GM23248 (cell line): ENCODE measurements around the gene FOXRED1. TPM values are rescaled to one million over a fixed set of nuclear protein-coding genes. Genes with fewer than 3 reads are reported as not detected.

Experiments
- DNase-seq: peaks from one replicate; pipeline ENCODE4 v3.0.0-alpha.2; 2015
- H2AFZ ChIP-seq: fragments of 200-600 bp; sonication (generic); 2 replicates; pipeline ENCODE4 v1.6.1; 2016; ENCODE audit warnings: antibody characterized with exemption
- H3F3A ChIP-seq: fragments of 200-600 bp; sonication (generic); 2 replicates; pipeline ENCODE4 v1.6.1; 2016; ENCODE audit warnings: mild to moderate bottlenecking, antibody characterized with exemption, mixed run types; ENCODE audit not compliant: insufficient read depth
- H3K27ac ChIP-seq: fragments of 200-600 bp; sonication (generic); 2 replicates; pipeline ENCODE4 v1.5.1; 2016; ENCODE audit warnings: mild to moderate bottlenecking
- H3K27me3 ChIP-seq: fragments of 200-600 bp; sonication (generic); replicated peaks from 2 replicates; pipeline ENCODE4 v1.6.1; 2016; ENCODE audit warnings: mild to moderate bottlenecking; ENCODE audit not compliant: insufficient read depth
- H3K36me3 ChIP-seq: fragments of 200-600 bp; sonication (generic); 2 replicates; pipeline ENCODE4 v1.6.1; 2016; ENCODE audit warnings: low read depth, mild to moderate bottlenecking
- H3K4me1 ChIP-seq: fragments of 200-600 bp; sonication (generic); 2 replicates; pipeline ENCODE4 v1.6.1; 2016; ENCODE audit warnings: mild to moderate bottlenecking; ENCODE audit not compliant: insufficient read depth
- H3K4me2 ChIP-seq: fragments of 200-600 bp; sonication (generic); one replicate; pipeline ENCODE4 v1.6.1; 2016; ENCODE audit warnings: mild to moderate bottlenecking; ENCODE audit not compliant: unreplicated experiment
- H3K4me3 ChIP-seq: fragments of 200-600 bp; sonication (generic); 2 replicates; pipeline ENCODE4 v1.5.1; 2016; ENCODE audit warnings: mild to moderate bottlenecking
- H3K79me2 ChIP-seq: fragments of 200-600 bp; sonication (generic); 2 replicates; pipeline ENCODE4 v1.6.1; 2016; ENCODE audit warnings: mild to moderate bottlenecking; ENCODE audit not compliant: insufficient read depth
- H3K9ac ChIP-seq: fragments of 200-600 bp; sonication (generic); 2 replicates; pipeline ENCODE4 v1.6.1; 2016; ENCODE audit warnings: mild to moderate bottlenecking
- H3K9me2 ChIP-seq: fragments of 200-600 bp; sonication (generic); 2 replicates; pipeline ENCODE4 v1.6.1; 2016; ENCODE audit warnings: mixed run types, mild to moderate bottlenecking, moderate library complexity; ENCODE audit not compliant: insufficient read depth
- H3K9me3 ChIP-seq: fragments of 200-600 bp; sonication (generic); one replicate; pipeline ENCODE4 v1.6.1; 2017; ENCODE audit warnings: low read depth
- H4K20me1 ChIP-seq: fragments of 200-600 bp; sonication (generic); 2 replicates; pipeline ENCODE4 v1.6.0; 2016; ENCODE audit not compliant: insufficient read depth
- EZH2 ChIP-seq: fragments of 200-600 bp; sonication (generic); IDR thresholded peaks from 2 replicates; pipeline ENCODE4 v1.6.1; 2018; ENCODE audit warnings: antibody characterized with exemption, mild to moderate bottlenecking; ENCODE audit not compliant: insufficient read depth, poor library complexity, severe bottlenecking
- EZH2phosphoT487 ChIP-seq: fragments of 200-600 bp; sonication (generic); IDR thresholded peaks from 2 replicates; pipeline ENCODE4 v1.6.1; 2018; ENCODE audit warnings: antibody characterized with exemption, moderate library complexity, mild to moderate bottlenecking, low read depth; ENCODE audit not compliant: insufficient read depth
- WGBS, 2 experiments: methylation state at CpG; one replicate each; pipeline ENCODE4 v1.1.6; 2015 to 2017; ENCODE audit warnings: low lambda C conversion rate in 2 of 2, low coverage in 1 of 2; ENCODE audit errors: missing lambda C conversion rate in 2 of 2; 5-methylcytosine and 5-hydroxymethylcytosine counted together
- in situ Hi-C: fragments of 300-500 bp; cut with MboI; formaldehyde crosslinking; loops from 2 replicates; pipeline ENCODE4 v1.15.0; 2020
- polyA plus RNA-seq: library from polyadenylated mRNA; unstranded; fragments of >200 nt; fragmentation: Nextera tagmentation; extraction: Ambion mirVana; gene quantifications from 2 replicates; pipeline ENCODE4 v1.2.1, GENCODE V29; 2016
- total RNA-seq: library from RNA; depleted of rRNA; stranded (reverse); fragments of >200 nt; shearing (Covaris generic); gene quantifications from 2 replicates; pipeline ENCODE4 v1.2.3, GENCODE V29; 2014

FOXRED1 gene
- total and polyA plus RNA-seq, 2 experiments from 2014 or later = 9.0 to 14.1 TPM

- peak; percentile 83 for DNase-seq
- in situ Hi-C loops = no loop called here
- H2AFZ ChIP-seq = no peak overlapping the region
Measured at GRCh38 chr11:126310200-126310991, 41.4 kb downstream of the FOXRED1 start.

GRCh38 chr11:126310992-126311310, 42.0 kb downstream of the FOXRED1 start:
- Histone ChIP-seq H3K9ac (no peak overlapping the region), H3K4me2 (no peak overlapping the region), H3K9me2 (no peaks in the 10 kb centered on the region), H4K20me1 (no peaks in the 10 kb centered on the region), H3K36me3 (no peaks in the 10 kb centered on the region), H3K27ac (no peak overlapping the region), H3K4me3 (no peak overlapping the region), H3K4me1 (peaks cover 5% of the 10 kb centered on the region; the same call in 1 of the 2 replicates), H3K79me2 (no peaks in the 10 kb centered on the region; the same call in 1 of the 2 replicates), H3F3A (peaks cover 7% of the 10 kb centered on the region), H3K27me3 (no peaks in the 10 kb centered on the region), H3K9me3 (no peaks in the 10 kb centered on the region), H2AFZ (no peak overlapping the region)
- 62 to 67% methylated on average over 6 of the region's 6 CpGs for WGBS, 2 experiments
- in situ Hi-C loops = no loop called here
- peak; percentile 36 for DNase-seq
- no peak for TF ChIP-seq EZH2phosphoT487
- TF ChIP-seq EZH2 = no peak

More at GRCh38 chr11:126310200-126310991, 41.4 kb downstream of the FOXRED1 start:
- H4K20me1 ChIP-seq = no peaks in the 10 kb centered on the region
- no peak overlapping the region for H3K4me3 ChIP-seq
- H3F3A ChIP-seq = peaks cover 4% of the 10 kb centered on the region
- no peak for TF ChIP-seq EZH2phosphoT487
- H3K36me3 ChIP-seq = no peaks in the 10 kb centered on the region
- H3K9ac ChIP-seq = no peak overlapping the region
- H3K27me3 ChIP-seq = no peaks in the 10 kb centered on the region
- H3K9me3 ChIP-seq = no peaks in the 10 kb centered on the region
- H3K9me2 ChIP-seq = no peaks in the 10 kb centered on the region
- 70 to 72% methylated on average over 12 of the region's 12 CpGs for WGBS, 2 experiments
- H3K4me2 ChIP-seq = no peak overlapping the region
- H3K79me2 ChIP-seq = peaks cover 6% of the 10 kb centered on the region
- H3K4me1 ChIP-seq = peaks cover 5% of the 10 kb centered on the region; the same call in 1 of the 2 replicates
- H3K27ac ChIP-seq = no peak overlapping the region

DNA sequence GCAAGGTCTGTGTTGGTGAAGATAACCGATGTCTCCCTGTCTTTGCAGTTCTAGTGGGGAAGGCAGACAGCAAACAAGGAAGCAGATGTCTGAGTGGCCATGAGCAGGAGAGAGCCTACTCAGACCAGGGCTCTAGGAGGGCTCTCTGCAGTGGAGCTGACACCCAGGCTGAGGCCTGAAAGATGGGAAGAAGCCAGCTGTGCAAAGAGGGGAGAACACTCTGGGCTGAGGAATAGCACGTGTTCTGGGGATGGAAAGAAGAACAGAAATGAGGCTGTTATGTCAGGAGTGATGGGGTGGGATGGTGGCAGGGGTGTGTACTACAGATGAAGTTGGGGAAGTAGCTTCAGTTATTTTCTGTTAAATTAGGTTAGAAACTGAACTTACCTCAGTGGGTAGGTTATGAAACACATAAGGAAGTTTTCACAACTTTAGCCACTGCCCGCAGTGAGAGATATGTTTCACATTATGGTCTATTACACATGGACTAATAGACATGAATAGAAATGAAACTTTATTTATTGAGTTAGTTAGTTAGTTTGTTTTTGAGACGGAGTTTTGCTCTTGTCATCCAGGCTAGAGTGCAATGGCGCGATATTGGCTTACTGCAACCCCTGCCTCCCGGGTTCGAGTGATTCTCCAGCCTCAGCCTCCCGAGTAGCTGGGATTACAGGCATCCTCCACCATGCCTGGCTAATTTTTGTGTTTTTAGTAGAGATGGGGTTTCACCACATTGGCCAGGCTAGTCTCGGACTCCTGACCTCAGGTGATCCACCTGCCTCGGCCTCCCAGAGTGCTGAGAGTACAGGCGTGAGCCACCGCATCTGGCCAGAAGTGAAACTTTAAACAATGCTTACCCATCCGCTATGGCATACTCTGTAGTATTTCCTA, 42.7 kb downstream of the FOXRED1 start:
- H3K79me2 ChIP-seq = no peaks in the 10 kb centered on the region; the same call in 1 of the 2 replicates
- H3K4me3 ChIP-seq = no peak overlapping the region
- no peaks in the 10 kb centered on the region for H3K9me3 ChIP-seq
- H3K4me2 ChIP-seq = no peak overlapping the region
- H3K36me3 ChIP-seq = no peaks in the 10 kb centered on the region
- WGBS, 2 experiments = 86 to 88% methylated on average over 14 of the region's 14 CpGs
- H3K4me1 ChIP-seq = peaks cover 5% of the 10 kb centered on the region; the same call in 1 of the 2 replicates
- H2AFZ ChIP-seq = no peak overlapping the region
- H3K27me3 ChIP-seq = no peaks in the 10 kb centered on the region
- no peak overlapping the region for H3K27ac ChIP-seq
- DNase-seq = no peak
- no peak overlapping the region for H3K9ac ChIP-seq
- peaks cover 14% of the 10 kb centered on the region for H3F3A ChIP-seq
- TF ChIP-seq EZH2phosphoT487 (no peak), EZH2 (no peak)
- no peaks in the 10 kb centered on the region for H4K20me1 ChIP-seq
- in situ Hi-C loops = no loop called here
- no peaks in the 10 kb centered on the region for H3K9me2 ChIP-seq

DNA sequence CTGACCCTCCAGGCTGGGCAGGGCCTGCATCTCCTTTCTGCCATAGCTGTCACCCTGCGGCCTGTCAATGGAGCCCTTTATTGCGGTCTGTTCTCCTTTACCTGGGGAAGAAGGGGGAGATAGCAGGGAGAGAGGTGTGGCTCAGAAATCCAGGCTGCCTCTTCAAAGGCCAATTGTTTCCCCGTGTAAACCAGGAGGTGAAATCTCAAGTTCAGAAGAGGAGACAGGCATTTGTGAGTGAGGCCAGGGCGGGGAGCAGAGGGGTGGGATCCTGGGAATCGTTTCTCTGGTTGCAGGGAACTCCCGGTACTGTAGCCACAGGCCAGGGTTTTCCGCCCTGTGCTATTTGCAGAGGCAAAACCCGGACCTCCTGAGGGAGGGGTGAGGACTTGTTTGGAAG, 44.0 kb downstream of the FOXRED1 start:
- Histone ChIP-seq H3K9me2 (no peaks in the 10 kb centered on the region), H3K4me3 (no peak overlapping the region), H3K4me1 (peaks cover 16% of the 10 kb centered on the region), H3F3A (peaks cover 23% of the 10 kb centered on the region), H3K36me3 (no peaks in the 10 kb centered on the region), H3K9ac (no peak overlapping the region), H4K20me1 (no peaks in the 10 kb centered on the region), H3K4me2 (no peak overlapping the region), H3K27ac (no peak overlapping the region), H3K79me2 (no peaks in the 10 kb centered on the region; the same call in 1 of the 2 replicates), H2AFZ (no peak overlapping the region), H3K27me3 (no peaks in the 10 kb centered on the region), H3K9me3 (no peaks in the 10 kb centered on the region)
- in situ Hi-C loops = no loop called here
- TF ChIP-seq EZH2 (no peak), EZH2phosphoT487 (no peak)
- WGBS, 2 experiments = 51 to 57% methylated on average over 8 of the region's 8 CpGs
- no peak for DNase-seq
